GM18502 (cell line): ENCODE measurements around the gene PHEX.

Experiments
- ATAC-seq: cut with Tn5 transposase; IDR thresholded peaks from one replicate; pipeline ENCODE4 v1.9.1; 2021; ENCODE audit warnings: mild to moderate bottlenecking; ENCODE audit not compliant: unreplicated experiment, poor library complexity

The PHEX gene

GRCh38 chrX:22136711-22137110 is 104.6 kb downstream of the PHEX start:
- no peak for ATAC-seq

- ATAC-seq, result no peak
These were observed 107.7 kb downstream of the PHEX start for GRCh38 chrX:22139822-22140221.

- no peak for ATAC-seq
These were observed 109.1 kb downstream of the PHEX start for GRCh38 chrX:22141047-22141730.

GRCh38 chrX:22147214-22147613 is 115.1 kb downstream of the PHEX start:
- ATAC-seq, result no peak

- ATAC-seq, result no peak
These were observed 115.8 kb downstream of the PHEX start for GRCh38 chrX:22147942-22148341.

GRCh38 chrX:22148565-22148964 is 116.4 kb downstream of the PHEX start:
- no peak for ATAC-seq

- ATAC-seq, result no peak
These were observed 118.2 kb downstream of the PHEX start for GRCh38 chrX:22150371-22150770.

- no peak for ATAC-seq
These were observed 123.0 kb downstream of the PHEX start for GRCh38 chrX:22155126-22155525.

GRCh38 chrX:22159071-22159470 is 126.9 kb downstream of the PHEX start:
- ATAC-seq, result no peak

GRCh38 chrX:22163326-22163725 is 131.2 kb downstream of the PHEX start:
- ATAC-seq, result no peak

GRCh38 chrX:22164770-22165388 is 132.8 kb downstream of the PHEX start:
- no peak for ATAC-seq

GRCh38 chrX:22165732-22166457 is 133.8 kb downstream of the PHEX start:
- ATAC-seq, result no peak

- no peak for ATAC-seq
These were observed 139.3 kb downstream of the PHEX start for GRCh38 chrX:22171287-22172060.

GRCh38 chrX:22173966-22174365 is 141.8 kb downstream of the PHEX start:
- no peak for ATAC-seq

GRCh38 chrX:22177950-22178515 is 145.9 kb downstream of the PHEX start:
- no peak for ATAC-seq

GRCh38 chrX:22184096-22184495 is 152.0 kb downstream of the PHEX start:
- ATAC-seq, result no peak

GRCh38 chrX:22186165-22186564 is 154.0 kb downstream of the PHEX start:
- ATAC-seq, result no peak

- peak; percentile 98 for ATAC-seq
These were observed 160.4 kb downstream of the PHEX start for GRCh38 chrX:22192419-22193060.

- no peak for ATAC-seq
These were observed 161.9 kb downstream of the PHEX start for GRCh38 chrX:22193851-22194659.
